ACC112 (cell line): Measurements from ENCODE around the gene EME1.
A peak's percentile ranks its signal among the peaks of the same experiment; 100 is the strongest.
"Not testable (repeated sequence)": the region's sequence is repeated elsewhere in the genome, so short reads cannot be mapped to it uniquely, and the experiment has no call there.

Source experiments
- H2AFZ ChIP-seq: fragments of 200-600 bp; sonication (generic); one replicate; pipeline ENCODE4 v1.6.0; 2017; ENCODE audit warnings: antibody characterized with exemption, low read length; ENCODE audit not compliant: unreplicated experiment
- H3K27ac ChIP-seq: fragments of 200-600 bp; sonication (generic); 2 replicates; pipeline ENCODE4 v1.5.1; 2014; ENCODE audit warnings: low read depth, mild to moderate bottlenecking, antibody characterized with exemption, low read length, moderate library complexity
- H3K27me3 ChIP-seq: fragments of 200-600 bp; sonication (generic); 2 replicates; pipeline ENCODE4 v1.6.1; 2014; ENCODE audit warnings: mild to moderate bottlenecking, antibody characterized with exemption, low read length, moderate library complexity, mixed read lengths; ENCODE audit not compliant: insufficient read depth
- H3K36me3 ChIP-seq: fragments of 200-600 bp; sonication (generic); 2 replicates; pipeline ENCODE4 v1.6.1; 2016; ENCODE audit warnings: mild to moderate bottlenecking, antibody characterized with exemption, low read length, moderate library complexity, mixed read lengths; ENCODE audit not compliant: insufficient read depth
- H3K4me1 ChIP-seq: fragments of 200-600 bp; sonication (generic); one replicate; pipeline ENCODE4 v1.6.1; 2016; ENCODE audit warnings: low read length, mixed read lengths; ENCODE audit not compliant: insufficient read depth, unreplicated experiment, control insufficient read depth
- H3K4me3 ChIP-seq: fragments of 200-600 bp; sonication (generic); 2 replicates; pipeline ENCODE4 v1.5.1; 2014; ENCODE audit warnings: mild to moderate bottlenecking, low read depth, low read length
- H3K79me2 ChIP-seq: fragments of 200-600 bp; sonication (generic); one replicate; pipeline ENCODE4 v1.6.0; 2016; ENCODE audit warnings: low read length; ENCODE audit not compliant: control insufficient read depth, unreplicated experiment, insufficient read depth

The EME1 gene

DNA sequence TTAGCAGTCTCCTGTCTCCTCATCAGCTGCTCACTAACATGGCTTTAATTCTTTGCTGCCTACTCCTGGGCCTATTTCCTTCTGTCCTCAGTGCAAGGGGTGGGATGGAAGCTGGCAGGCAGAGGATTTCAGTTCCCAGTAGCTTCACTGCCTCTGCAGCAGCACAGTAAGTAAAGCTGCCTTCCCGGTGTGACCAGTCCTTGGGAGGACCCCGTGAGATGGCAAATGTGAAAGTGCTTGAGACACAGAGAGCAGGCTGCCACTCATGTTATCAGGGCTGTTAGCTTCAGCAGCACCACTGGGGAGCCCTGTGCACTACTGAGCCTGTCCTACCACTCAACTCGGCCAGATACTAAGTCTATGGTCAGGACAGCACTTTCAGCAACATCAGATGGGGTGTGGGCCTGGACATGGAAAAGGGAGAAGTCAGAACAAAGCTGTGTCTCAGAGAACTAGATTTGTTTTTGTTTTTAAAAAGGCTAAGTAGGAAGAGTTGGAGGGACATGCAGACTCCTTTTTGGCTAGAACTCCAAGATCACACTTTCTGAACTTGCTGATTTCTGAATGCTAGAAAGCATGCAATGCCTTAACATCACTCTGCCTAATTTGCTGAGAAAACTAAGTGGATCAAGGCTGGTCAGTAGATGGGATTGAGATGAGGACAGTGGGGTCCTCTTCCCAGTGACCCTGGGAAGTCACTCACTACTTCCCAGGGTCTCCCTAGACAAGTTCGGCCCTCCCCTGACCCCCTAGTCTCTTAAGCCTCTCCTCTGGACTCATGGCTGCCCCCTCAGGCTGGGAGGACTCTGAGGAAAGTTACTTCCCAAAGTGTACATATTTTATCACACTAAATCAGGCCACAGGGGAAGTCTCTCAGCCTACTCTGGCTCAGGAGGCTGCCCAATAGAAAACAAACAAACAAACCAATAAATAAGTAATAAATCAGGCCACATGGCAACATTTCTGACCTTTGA, 54.1 kb downstream of the EME1 start:
- Histone ChIP-seq H3K27ac (peak overlapping the region; percentile 3; the same call in 1 of the 2 replicates), H3K79me2 (peaks cover 32% of the 10 kb centered on the region), H3K4me1 (peaks cover 30% of the 10 kb centered on the region), H3K4me3 (peak overlapping the region; percentile 92), H2AFZ (no peak overlapping the region), H3K36me3 (no peaks in the 10 kb centered on the region), H3K27me3 (no peaks in the 10 kb centered on the region)

DNA sequence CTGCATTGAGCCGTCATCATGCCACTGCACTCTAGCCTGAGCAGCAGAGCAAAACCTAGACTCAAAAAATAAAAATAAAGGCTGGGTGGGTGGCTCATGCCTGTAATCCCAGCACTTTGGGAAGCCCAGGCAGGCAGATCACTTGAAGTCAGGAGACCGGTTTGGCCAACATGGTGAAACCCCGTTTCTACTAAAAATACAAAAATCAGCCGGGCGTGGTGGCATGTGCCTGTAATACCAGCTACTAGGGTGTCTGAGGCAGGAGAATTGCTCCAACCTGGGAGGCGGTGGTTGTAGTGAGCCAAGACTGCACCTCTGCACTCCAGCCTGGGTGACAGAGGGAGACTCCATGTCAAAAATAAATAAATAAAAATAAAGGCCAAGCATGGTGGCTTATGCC, 55.1 kb downstream of the EME1 start:
- peaks cover 30% of the 10 kb centered on the region for H3K4me1 ChIP-seq
- H3K27ac ChIP-seq, H3K4me3 ChIP-seq, H2AFZ ChIP-seq, H3K27me3 ChIP-seq, H3K36me3 ChIP-seq: not testable (repeated sequence)
- H3K79me2 ChIP-seq: peaks cover 32% of the 10 kb centered on the region

DNA sequence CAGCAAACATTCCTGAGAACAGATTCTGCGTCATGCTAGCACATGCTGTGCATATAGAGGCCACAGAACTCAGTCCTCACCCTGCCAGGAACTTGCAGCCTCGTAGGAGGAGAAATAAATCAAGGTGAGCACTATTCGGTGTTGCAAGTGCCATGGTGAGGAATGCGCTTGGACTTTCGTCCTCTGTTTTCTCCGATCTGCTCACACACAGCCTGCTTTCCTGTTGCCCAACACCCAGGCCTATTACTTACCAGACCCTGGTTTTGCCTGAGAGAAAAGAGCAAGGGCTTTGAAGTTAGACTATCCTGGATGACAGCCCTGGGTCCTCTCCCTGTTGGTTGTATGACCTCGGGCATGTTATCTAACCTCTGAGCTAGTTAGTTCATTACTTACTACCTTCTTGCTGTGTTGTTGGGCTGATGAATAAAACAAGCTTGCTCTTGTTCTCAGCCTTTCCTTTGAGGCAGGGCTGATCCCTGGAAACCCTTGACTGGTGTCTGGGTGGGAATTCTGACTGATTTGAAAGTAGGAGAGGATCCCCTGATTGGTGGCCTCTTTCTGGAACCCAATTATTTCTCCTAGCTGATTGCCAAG, 55.9 kb downstream of the EME1 start:
- H3K4me3 ChIP-seq: no peak overlapping the region
- H3K36me3 ChIP-seq: no peaks in the 10 kb centered on the region
- H3K27me3 ChIP-seq: no peaks in the 10 kb centered on the region
- H3K4me1 ChIP-seq: peaks cover 24% of the 10 kb centered on the region
- H3K27ac ChIP-seq: no peak overlapping the region
- H3K79me2 ChIP-seq: peaks cover 32% of the 10 kb centered on the region
- no peak overlapping the region for H2AFZ ChIP-seq

DNA sequence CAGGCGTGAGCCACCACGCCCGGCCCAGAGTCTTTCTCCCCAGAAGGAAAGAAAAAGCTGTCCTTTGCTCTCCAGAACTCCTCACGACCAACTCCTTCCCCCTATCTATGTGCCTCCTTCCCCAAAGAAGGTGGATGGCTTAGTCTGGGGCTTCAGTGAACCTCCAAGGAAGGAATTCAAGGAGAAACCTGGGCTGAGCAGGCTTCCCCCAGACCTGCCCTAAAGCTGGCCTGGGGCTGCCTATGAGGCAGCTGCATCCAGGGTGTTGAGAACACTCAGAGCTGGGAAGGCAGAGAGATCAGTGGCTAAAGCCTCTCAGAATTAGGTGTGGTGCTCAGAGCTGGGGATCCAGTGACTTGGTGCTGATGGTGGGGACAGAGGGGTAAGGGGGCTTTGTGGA, 56.8 kb downstream of the EME1 start:
- peaks cover 30% of the 10 kb centered on the region for H3K79me2 ChIP-seq
- H3K4me3 ChIP-seq: no peak overlapping the region
- no peaks in the 10 kb centered on the region for H3K27me3 ChIP-seq
- H3K4me1 ChIP-seq: peaks cover 16% of the 10 kb centered on the region
- H2AFZ ChIP-seq: no peak overlapping the region
- H3K27ac ChIP-seq: no peak overlapping the region
- no peaks in the 10 kb centered on the region for H3K36me3 ChIP-seq
